ENCODE measurements around the gene MYD88.
"Not testable (repeated sequence)": the region's sequence is repeated elsewhere in the genome, so short reads cannot be mapped to it uniquely, and the experiment has no call there.

The MYD88 gene

GRCh38 chr3:38126121-38126892, 12.2 kb upstream of the MYD88 start:
- no peak for DNase-seq (ENCODE audit: low spot score)

GRCh38 chr3:38127611-38128302, 10.7 kb upstream of the MYD88 start:
- DNase-seq (ENCODE audit: low spot score): no peak

- DNase-seq (ENCODE audit: low spot score): no peak
Measured at GRCh38 chr3:38128303-38128655, 10.2 kb upstream of the MYD88 start.

GRCh38 chr3:38129058-38129457, 9.4 kb upstream of the MYD88 start:
- no peak for DNase-seq (ENCODE audit: low spot score)

- no peak for DNase-seq (ENCODE audit: low spot score)
Measured at GRCh38 chr3:38130631-38131065, 7.8 kb upstream of the MYD88 start.

GRCh38 chr3:38131621-38132369, 6.7 kb upstream of the MYD88 start:
- DNase-seq (ENCODE audit: low spot score): no peak

- DNase-seq (ENCODE audit: low spot score): no peak
Measured at GRCh38 chr3:38133209-38133556, 5.3 kb upstream of the MYD88 start.

- DNase-seq (ENCODE audit: low spot score): no peak
Measured at GRCh38 chr3:38133557-38134405, 4.7 kb upstream of the MYD88 start.

GRCh38 chr3:38134517-38135143, 3.8 kb upstream of the MYD88 start:
- DNase-seq (ENCODE audit: low spot score): not testable (repeated sequence)

- DNase-seq (ENCODE audit: low spot score): not testable (repeated sequence)
Measured at GRCh38 chr3:38135621-38136277, 2.7 kb upstream of the MYD88 start.

- DNase-seq (ENCODE audit: low spot score): peak; percentile 46
Measured at GRCh38 chr3:38136393-38136776, 2.1 kb upstream of the MYD88 start.

- peak; percentile 98 for DNase-seq (ENCODE audit: low spot score)
Measured at GRCh38 chr3:38136777-38137614, 1.5 kb upstream of the MYD88 start, which contains the start of gene ACAA1. TSS of gene ACAA1 (minus strand) at chr3:38137127. CDS start at chr3:38137035, 92 bp downstream.

- no peak for DNase-seq (ENCODE audit: low spot score)
Measured at GRCh38 chr3:38137615-38138348, 679 bp upstream of the MYD88 start.

GRCh38 chr3:38139191-38139590, 730 bp downstream of the MYD88 start:
- no peak for DNase-seq (ENCODE audit: low spot score)

GRCh38 chr3:38139652-38140051, 1.2 kb downstream of the MYD88 start:
- no peak for DNase-seq (ENCODE audit: low spot score)

GRCh38 chr3:38140326-38141172, 2.1 kb downstream of the MYD88 start:
- no peak for DNase-seq (ENCODE audit: low spot score)

GRCh38 chr3:38141173-38141951, 2.9 kb downstream of the MYD88 start:
- no peak for DNase-seq (ENCODE audit: low spot score)

GRCh38 chr3:38141952-38142273, 3.5 kb downstream of the MYD88 start:
- no peak for DNase-seq (ENCODE audit: low spot score)
